CD4-positive, alpha-beta T cell treated with Interleukin-15 for 1 hour (primary cell): Measurements from ENCODE around the gene SYNDIG1.
"Not testable (repeated sequence)": the region's sequence is repeated elsewhere in the genome, so short reads cannot be mapped to it uniquely, and the experiment has no call there.

Experiments
- DNase-seq: peaks from one replicate; pipeline ENCODE4 v3.0.0-alpha.2; 2020

Gene SYNDIG1

GRCh38 chr20:24616258-24617079 lies 147.0 kb downstream of the SYNDIG1 start:
- DNase-seq, result no peak

- DNase-seq, result no peak
These were observed 147.6 kb downstream of the SYNDIG1 start for GRCh38 chr20:24617080-24617432.

GRCh38 chr20:24617757-24618450 lies 148.5 kb downstream of the SYNDIG1 start:
- DNase-seq, result no peak

- DNase-seq, result no peak
These were observed 149.3 kb downstream of the SYNDIG1 start for GRCh38 chr20:24618739-24619138.

GRCh38 chr20:24619212-24619611 lies 149.8 kb downstream of the SYNDIG1 start:
- DNase-seq, result no peak

GRCh38 chr20:24620937-24621519 lies 151.6 kb downstream of the SYNDIG1 start:
- no peak for DNase-seq

GRCh38 chr20:24622856-24623255 lies 153.4 kb downstream of the SYNDIG1 start:
- no peak for DNase-seq

GRCh38 chr20:24626141-24626540 lies 156.7 kb downstream of the SYNDIG1 start:
- DNase-seq, result not testable (repeated sequence)

- DNase-seq, result no peak
These were observed 157.9 kb downstream of the SYNDIG1 start for GRCh38 chr20:24627291-24627690.

GRCh38 chr20:24627926-24628325 lies 158.5 kb downstream of the SYNDIG1 start:
- no peak for DNase-seq

- DNase-seq, result no peak
These were observed 159.6 kb downstream of the SYNDIG1 start for GRCh38 chr20:24628985-24629384.

GRCh38 chr20:24629668-24630067 lies 160.2 kb downstream of the SYNDIG1 start:
- no peak for DNase-seq

GRCh38 chr20:24630486-24631172 lies 161.2 kb downstream of the SYNDIG1 start:
- DNase-seq, result no peak

GRCh38 chr20:24631173-24631505 lies 161.7 kb downstream of the SYNDIG1 start:
- no peak for DNase-seq

- DNase-seq, result no peak
These were observed 163.2 kb downstream of the SYNDIG1 start for GRCh38 chr20:24632581-24632980.

GRCh38 chr20:24633026-24633425 lies 163.6 kb downstream of the SYNDIG1 start:
- DNase-seq, result no peak

- DNase-seq, result no peak
These were observed 164.1 kb downstream of the SYNDIG1 start for GRCh38 chr20:24633521-24633920.

- no peak for DNase-seq
These were observed 165.4 kb downstream of the SYNDIG1 start for GRCh38 chr20:24634855-24635254.

- no peak for DNase-seq
These were observed 167.2 kb downstream of the SYNDIG1 start for GRCh38 chr20:24636626-24637025.

GRCh38 chr20:24637087-24637486 lies 167.7 kb downstream of the SYNDIG1 start:
- no peak for DNase-seq

GRCh38 chr20:24637941-24638340 lies 168.5 kb downstream of the SYNDIG1 start:
- no peak for DNase-seq

- DNase-seq, result no peak
These were observed 169.4 kb downstream of the SYNDIG1 start for GRCh38 chr20:24638591-24639548.
